ENCODE measurements around the gene PTK7.

PTK7 gene

GRCh38 chr6:43186706-43187105, 110.6 kb downstream of the PTK7 start:
- H3K36me3 ChIP-seq (replicated peaks) = peaks cover 10% of the 10 kb centered on the region
- no peaks in the 10 kb centered on the region for H3K27me3 ChIP-seq (replicated peaks)
- in situ Hi-C loops (cut with HindIII; ENCODE audit: low pct_ligation_motif_present, low sequenced_read_pairs) = no loop called here
- no peak overlapping the region for H3K4me3 ChIP-seq (ENCODE audit: low read depth, low read length)
- DNase-seq = no peak
- TF ChIP-seq CTCF (IDR thresholded peaks at IDR 0.05; ENCODE audit: low read depth, low read length, missing control alignments) = no peak
- no peak overlapping the region for H3K27ac ChIP-seq

GRCh38 chr6:43187821-43188220, 111.7 kb downstream of the PTK7 start:
- Histone ChIP-seq H3K4me3 (ENCODE audit: low read depth, low read length) (no peak overlapping the region), H3K36me3 (replicated peaks) (peaks cover 10% of the 10 kb centered on the region), H3K27me3 (replicated peaks) (no peaks in the 10 kb centered on the region), H3K27ac (no peak overlapping the region)
- TF ChIP-seq CTCF (IDR thresholded peaks at IDR 0.05; ENCODE audit: low read depth, low read length, missing control alignments) = no peak
- DNase-seq = no peak
- in situ Hi-C loops (cut with HindIII; ENCODE audit: low pct_ligation_motif_present, low sequenced_read_pairs) = no loop called here

- peaks cover 10% of the 10 kb centered on the region for H3K36me3 ChIP-seq (replicated peaks)
These were observed 112.3 kb downstream of the PTK7 start for GRCh38 chr6:43188426-43188825.

GRCh38 chr6:43189776-43190304, 113.7 kb downstream of the PTK7 start:
- TF ChIP-seq CTCF (IDR thresholded peaks at IDR 0.05; ENCODE audit: low read depth, low read length, missing control alignments) = no peak
- DNase-seq = no peak
- Histone ChIP-seq H3K4me3 (ENCODE audit: low read depth, low read length) (no peak overlapping the region), H3K27me3 (replicated peaks) (no peaks in the 10 kb centered on the region), H3K27ac (no peak overlapping the region), H3K36me3 (replicated peaks) (peaks cover 10% of the 10 kb centered on the region)
- in situ Hi-C loops (cut with HindIII; ENCODE audit: low pct_ligation_motif_present, low sequenced_read_pairs) = no loop called here

More at GRCh38 chr6:43188426-43188825, 112.3 kb downstream of the PTK7 start:
- DNase-seq = no peak
- Histone ChIP-seq H3K27ac (no peak overlapping the region), H3K27me3 (replicated peaks) (no peaks in the 10 kb centered on the region), H3K4me3 (ENCODE audit: low read depth, low read length) (no peak overlapping the region)
- in situ Hi-C loops (cut with HindIII; ENCODE audit: low pct_ligation_motif_present, low sequenced_read_pairs) = no loop called here
- TF ChIP-seq CTCF (IDR thresholded peaks at IDR 0.05; ENCODE audit: low read depth, low read length, missing control alignments) = no peak

- H3K4me3 ChIP-seq (ENCODE audit: low read depth, low read length) = no peak overlapping the region
- H3K27me3 ChIP-seq (replicated peaks) = no peaks in the 10 kb centered on the region
- H3K27ac ChIP-seq = no peak overlapping the region
- H3K36me3 ChIP-seq (replicated peaks) = peaks cover 7% of the 10 kb centered on the region
- no peak for DNase-seq
- in situ Hi-C loops (cut with HindIII; ENCODE audit: low pct_ligation_motif_present, low sequenced_read_pairs) = no loop called here
- no peak for TF ChIP-seq CTCF (IDR thresholded peaks at IDR 0.05; ENCODE audit: low read depth, low read length, missing control alignments)
These were observed 116.8 kb downstream of the PTK7 start for GRCh38 chr6:43192911-43193310.

- Histone ChIP-seq H3K27ac (no peak overlapping the region), H3K36me3 (replicated peaks) (peaks cover 4% of the 10 kb centered on the region), H3K4me3 (ENCODE audit: low read depth, low read length) (no peak overlapping the region), H3K27me3 (replicated peaks) (no peaks in the 10 kb centered on the region)
- no peak for DNase-seq
- in situ Hi-C loops (cut with HindIII; ENCODE audit: low pct_ligation_motif_present, low sequenced_read_pairs) = no loop called here
- TF ChIP-seq CTCF (IDR thresholded peaks at IDR 0.05; ENCODE audit: low read depth, low read length, missing control alignments) = no peak
These were observed 117.8 kb downstream of the PTK7 start for GRCh38 chr6:43193929-43194328.

All from brain microvascular endothelial cell (primary cell).